Hematopoietic multipotent progenitor cell (in vitro differentiated cells): Measurements from ENCODE around the gene DIS3L. TPM values are rescaled to one million over a fixed set of nuclear protein-coding genes. Genes with fewer than 3 reads are reported as not detected.
"Not testable (repeated sequence)": the region's sequence is repeated elsewhere in the genome, so short reads cannot be mapped to it uniquely, and the experiment has no call there.

Source experiments
- DNase-seq, 3 donors: peaks; one replicate each; pipeline ENCODE4 v3.0.0-alpha.2; 2011 to 2015; ENCODE audit warnings: low read depth in 2 of 3, low spot score in 2 of 3
- total RNA-seq: library from RNA; depleted of rRNA; stranded (reverse); fragments of >200 nt; gene quantifications from one replicate; pipeline ENCODE4 v1.2.3, GENCODE V29; 2012

Gene DIS3L
- total RNA-seq, 1 donor: 21.3 TPM

DNA sequence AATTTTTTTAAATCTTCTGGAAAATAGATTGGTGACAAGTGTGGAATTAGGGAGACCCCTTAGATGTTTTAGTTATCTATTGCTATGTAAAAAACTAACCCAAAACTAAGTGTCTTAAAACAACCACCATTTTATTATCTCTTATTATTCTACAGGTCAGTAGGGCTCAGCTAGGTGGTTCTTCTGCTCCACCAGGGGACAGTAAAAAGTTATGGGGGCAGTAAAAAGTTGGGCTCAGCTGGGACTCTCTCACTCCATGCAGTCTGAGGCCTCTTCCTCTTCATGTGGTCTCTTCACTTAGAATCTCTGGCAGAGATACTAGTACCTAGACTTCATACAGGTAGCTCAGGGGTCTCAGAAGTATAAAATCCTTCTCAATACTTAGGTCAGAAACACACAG is 18.0 kb upstream of the DIS3L start:
- DNase-seq: no peak

DNA sequence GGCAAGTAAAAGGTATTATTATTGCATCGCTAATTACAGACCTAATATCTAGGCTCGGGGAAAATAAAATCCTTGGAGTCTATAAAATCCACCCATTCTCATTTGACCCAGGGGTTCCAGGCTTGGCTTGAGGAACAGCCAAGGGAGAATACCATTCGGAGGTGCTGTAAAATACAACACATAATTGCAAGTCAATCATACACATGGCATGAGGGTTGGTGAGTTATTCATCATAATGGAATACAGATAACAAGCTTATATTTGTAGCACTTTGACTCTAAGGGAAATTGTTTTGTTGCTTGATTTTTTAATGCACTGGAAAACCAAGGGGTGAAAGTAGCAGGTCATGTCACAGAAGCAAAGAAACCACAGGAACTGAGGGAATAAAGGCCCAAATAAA is 16.8 kb upstream of the DIS3L start:
- no peak for DNase-seq

DNA sequence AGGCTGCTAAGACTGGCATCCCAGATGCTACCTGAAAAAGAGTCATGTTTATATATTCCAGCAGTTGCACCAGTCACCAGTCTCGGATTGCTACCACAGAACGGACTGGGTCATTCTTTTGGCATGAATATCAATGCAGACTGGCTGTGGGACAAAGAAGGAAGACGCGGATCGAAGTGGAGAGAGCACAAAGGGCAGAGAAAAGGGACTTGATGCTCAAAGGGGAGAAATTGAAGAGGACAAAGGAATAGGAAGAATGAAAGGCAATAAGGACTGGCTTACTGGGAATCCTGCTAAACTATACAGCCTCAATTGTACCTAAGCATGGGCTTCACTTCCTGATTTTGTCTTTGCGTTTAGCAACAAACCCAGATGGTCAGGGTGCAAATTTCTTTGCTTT is 15.3 kb upstream of the DIS3L start:
- DNase-seq: no peak

DNA sequence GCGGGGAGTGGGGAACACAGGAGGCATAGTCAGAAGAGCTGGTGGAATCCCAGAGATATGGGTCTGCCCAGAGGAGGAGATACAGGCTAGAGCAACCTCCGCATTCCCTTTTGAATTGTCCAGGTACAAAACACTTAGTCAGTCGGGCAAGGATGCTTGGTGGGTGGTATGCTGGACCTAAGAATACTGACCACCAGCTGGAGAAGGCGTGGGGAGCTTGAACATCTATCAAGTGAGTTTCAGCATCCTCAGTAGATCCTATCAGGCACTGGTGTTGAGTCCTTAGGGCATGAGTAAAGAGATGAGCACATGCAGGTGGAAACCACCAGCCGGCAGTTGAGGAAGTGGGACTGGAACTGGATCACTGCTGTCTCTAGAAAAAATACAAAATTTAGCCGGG is 14.7 kb upstream of the DIS3L start:
- no peak for DNase-seq

DNA sequence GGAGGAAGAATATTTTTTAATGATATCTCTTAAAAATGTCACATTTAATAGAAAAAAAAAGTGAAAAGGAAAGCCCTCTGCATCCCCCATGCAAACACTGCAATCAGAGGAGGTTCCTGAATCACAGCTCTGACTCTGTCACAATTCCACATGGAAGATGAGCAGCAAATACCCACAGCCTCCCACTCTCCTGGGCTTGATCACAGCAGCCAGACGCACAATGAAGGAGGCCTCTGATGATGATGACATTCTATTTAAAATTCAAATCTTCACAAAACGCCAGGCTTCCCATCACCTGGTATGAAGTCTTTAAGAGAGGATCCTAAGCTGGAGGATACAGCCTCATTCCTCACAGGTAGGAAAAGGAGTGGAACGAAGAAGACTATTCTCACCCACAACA is 9.1 kb upstream of the DIS3L start:
- no peak for DNase-seq

DNA sequence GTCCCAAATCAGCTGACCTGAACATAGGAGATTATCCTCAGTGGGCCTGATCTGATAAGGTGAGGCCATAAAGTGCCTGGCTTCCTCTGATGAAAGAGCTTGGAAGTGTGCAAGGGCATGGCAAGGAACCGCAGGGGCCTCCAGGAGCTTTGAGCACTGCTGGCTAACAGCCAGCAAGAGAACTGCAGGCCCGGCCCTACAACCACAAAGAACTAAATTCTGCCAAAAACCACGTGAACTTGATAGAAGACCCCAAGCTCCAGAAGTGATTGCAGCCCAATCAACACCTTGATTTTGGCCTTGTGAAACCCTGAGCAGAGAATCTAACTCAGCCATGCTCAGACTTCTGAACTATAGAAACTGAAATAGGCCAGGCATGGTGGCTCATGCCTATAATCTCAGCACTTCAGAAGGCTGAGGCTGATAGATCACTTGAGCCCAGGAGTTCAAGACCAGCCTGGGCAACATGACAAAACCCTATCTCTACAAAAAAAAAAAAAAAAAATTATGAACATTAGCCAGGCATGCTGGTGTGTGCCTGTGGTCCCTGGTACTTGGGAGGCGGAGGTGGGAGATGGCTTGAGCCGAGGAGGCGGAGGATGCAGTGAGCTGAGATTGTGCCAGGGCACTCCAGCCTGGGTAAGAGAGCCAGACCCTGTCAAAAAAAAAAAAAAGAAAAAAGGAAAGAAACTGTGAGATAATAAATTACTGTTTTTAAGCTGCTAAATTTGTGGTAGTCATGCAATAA is 7.7 kb upstream of the DIS3L start:
- DNase-seq: peak in 2 of 3 donors; percentile 48 to 68

DNA sequence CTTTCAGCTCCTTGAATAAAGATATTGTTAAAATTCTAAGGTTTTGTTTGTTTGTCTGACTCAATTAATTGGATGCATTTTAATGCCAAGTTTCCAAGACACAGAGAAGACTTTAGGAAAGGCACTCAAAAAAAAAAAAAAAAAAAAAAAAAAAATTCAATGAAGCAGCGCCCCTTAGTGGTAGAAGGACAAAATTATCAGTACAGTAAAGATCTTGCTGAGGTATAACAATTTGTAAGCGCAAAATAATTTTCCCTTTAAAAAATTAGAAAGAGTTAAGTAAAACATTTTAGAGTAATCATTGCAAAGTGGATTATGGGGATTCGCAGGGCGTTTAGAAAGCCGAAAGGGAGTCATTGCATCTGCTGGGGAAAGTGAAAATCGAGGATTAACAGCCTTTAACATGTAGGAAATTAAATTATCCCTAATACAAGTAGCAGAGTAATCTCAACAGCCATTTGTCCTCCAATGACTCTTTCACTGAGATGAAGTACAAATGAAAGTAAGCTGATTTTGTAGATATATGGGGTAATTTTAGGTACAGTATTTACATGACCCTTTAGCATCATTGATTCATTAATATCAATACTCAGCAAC is 5.8 kb upstream of the DIS3L start:
- peak in 1 of 3 donors; percentile 74 for DNase-seq

DNA sequence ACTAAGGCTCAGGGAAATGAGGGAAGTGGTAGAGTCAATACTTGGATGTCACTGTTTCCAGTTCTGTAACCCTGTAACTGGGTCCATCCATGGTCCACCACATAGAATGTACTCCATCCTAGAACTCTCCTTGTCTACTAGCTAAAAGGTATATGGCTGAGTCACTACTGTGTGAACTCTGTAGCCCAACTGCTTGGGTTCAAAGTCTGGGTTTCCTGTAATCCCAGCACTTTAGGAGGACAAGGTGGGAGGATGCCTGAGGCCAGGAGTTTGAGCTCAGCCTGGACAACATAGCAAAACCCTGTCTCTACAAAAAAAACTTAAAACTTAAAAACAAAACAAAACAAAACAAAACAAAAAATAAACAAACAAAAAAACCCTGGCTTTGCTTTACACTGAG is 5.3 kb upstream of the DIS3L start:
- no peak for DNase-seq

DNA sequence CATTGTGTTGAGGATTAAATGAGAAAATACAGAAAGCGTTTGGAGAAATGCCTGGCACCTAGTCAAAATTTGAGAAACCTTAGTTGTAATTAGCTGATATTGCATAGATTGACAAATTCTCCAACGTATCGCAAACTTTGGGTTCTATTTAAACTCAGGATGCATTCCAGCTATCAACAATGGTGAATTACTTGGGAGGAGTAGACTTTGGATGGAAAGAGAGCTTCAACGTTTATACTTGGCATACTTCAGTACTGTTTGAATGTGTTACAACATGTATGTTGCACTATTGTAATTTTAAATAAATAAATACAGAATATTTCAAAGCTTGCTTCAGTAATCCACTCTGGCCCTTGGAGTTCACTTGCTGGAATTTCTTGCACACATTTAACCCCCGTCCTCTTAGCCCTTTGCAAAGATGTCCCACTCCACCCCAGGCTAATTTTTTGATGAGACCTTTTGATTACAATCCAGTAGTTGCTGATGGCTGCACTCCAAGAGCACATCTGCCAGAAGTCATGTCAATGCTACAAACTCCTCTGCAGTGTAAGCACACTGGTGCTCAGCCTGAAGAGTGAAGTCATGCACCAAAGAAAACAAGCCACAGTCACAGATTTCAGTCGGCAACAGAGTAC is 4.7 kb upstream of the DIS3L start:
- DNase-seq: no peak

DNA sequence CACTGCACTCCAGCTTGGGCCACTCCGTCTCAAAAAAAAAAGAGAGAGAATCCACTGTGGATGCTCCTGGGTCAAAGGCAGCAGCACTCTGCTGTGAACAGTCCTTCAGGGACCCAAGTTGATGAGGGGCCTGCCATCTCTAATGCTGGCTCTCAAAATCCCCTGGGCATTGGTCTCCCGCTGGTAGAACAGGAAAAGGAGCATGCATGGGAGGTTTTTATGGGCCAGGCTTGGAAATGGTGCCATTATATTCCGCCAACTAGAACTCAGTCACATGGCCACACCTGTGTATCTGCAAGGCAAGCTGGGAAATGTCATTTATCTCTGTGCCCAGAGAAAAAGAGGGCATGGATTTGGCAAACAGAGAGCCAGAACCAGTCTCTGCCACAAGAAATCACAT is 3.4 kb upstream of the DIS3L start:
- no peak for DNase-seq

DNA sequence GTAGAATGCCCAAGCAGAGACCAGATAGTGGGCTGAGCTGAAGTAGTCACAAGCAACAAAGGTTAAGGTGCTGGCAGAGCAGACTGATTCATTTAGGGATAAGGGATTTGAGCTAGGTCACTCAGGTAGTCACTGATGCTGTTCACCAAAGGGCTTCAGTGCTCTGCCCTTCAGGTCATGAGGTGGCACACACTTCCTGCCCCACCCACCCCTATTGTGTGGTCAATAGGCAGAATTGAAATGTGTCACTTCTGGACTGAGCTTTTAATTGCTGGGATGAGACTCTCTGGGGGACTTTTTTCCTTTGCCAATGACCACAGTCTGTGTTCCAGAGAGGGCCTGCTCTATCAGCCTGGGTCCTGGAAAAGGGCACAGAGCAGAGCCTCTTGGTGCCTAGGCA is 2.9 kb upstream of the DIS3L start:
- DNase-seq: no peak

DNA sequence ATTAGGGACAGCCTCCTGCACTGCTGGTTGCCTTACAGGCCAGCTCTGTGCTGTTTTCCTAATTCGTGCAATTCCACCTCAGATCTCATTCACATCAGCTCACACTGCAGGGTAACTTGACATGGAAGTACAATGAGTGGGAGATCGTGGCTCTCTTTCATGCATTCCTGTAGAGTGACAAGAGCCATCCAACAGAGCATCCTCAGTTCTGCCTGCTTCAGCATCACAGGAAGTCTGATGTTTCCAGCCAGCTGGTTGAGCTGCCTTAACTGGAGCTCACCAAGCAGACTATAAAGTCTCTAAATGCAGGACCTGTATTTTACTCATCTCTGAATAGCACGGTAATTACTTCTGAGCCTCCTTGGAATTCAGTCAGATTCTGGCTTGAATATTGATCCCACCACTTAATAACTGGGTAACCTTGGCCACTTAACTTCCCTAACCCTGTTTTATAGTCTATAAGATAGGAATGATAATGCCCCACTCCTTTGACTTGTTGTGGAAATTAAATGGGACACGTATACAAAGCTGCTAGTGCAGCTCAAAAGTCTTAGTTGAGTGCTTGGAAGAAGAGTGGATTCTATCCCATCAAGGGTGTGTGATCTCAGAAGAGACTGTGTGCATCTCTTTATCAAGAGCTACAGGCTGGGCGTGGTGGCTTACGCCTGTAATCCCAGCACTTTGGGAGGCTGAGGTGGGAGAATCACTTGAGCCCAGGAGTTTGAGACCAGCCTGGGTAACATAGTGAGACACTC is 1.4 kb upstream of the DIS3L start:
- DNase-seq: no peak

DNA sequence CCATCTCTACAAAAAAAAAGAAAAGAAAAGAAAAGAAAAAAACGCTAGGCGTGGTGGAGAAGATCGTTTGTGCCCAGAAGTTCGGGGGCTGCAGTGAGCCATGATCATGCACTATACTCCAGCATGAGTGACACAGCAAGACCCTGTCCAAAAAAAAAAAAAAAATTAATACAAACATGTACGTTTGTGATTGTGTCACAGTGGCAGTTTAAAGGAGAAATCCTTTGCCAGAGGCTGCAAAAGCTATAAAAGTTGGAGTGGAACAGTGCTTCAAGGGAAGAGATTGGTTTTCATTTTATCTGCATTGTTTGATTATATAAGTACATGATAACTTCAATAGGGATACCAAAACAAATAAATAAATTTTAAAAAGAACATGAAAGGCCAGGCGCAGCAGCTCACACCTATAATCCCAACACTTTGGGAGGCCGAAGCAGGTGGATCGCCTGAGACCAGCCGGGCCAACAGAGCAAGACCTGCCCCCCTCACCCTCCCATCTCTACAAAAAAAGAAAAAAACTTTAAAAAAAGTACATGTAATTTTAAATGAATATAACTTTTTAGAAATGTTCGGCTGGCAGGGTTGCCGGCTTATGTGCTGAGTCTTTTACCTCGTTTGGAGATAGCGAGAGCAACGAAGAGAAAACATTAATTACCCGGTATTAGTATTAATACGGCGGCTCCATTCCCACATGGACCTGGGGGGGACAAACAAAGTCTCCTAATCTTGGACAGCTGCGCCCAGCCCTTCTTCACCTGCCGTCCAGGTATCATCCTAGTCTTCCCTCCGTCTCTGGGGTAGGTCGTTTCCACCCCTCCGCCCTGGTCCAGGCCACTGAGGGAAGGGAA is 573 bp upstream of the DIS3L start:
- DNase-seq: peak in 1 of 3 donors; percentile 38

DNA sequence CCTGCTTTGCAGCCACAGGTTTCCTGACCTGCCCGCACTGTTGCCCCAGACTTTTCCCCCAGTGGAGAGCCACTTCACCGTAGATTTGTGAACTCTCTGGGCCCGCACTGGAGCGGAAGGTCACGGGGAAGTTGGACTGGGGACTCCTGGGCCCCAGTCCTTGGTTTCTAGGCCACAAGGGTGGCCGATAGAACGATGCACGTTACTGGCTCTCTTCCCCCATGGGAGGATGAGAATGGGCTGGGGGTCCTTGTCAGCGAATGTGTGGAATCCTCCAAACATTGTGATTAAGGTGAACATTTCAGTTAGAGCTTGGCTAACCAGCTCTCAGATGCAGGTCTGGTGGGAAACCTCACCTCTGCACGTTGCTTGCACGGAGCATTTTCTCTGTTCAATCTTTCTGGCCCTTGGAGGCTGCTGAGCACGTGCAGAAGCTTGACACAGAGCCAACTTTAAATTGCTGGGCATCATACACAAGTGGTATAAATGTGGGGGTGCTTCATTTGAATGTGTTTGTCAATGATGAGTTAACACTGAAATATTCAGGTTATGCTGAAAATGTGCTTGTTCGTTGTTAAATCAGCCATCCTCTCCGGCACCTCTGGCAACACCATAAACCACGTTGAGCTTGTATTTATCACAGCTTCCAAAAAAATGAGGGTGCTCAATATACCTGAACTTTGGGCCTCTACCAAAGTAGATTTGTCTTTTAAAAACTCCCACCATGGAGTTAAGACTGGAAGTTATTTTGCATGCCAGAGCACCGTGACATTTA is 976 bp downstream of the DIS3L start:
- DNase-seq: peak in 1 of 3 donors; percentile 26

DNA sequence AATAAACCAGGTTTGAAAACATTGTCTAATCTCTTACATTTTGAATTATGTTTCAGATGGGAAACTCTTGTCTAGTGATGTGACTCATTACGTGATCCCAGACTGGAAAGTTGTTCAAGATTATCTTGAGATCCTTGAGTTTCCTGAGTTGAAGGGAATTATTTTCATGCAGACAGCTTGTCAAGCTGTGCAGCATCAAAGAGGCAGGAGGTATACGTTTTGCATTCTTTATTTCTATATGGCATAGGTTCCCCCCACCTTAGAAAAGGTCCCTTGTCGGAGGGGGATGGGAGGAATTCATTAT is 1.5 kb downstream of the DIS3L start:
- DNase-seq: no peak

DNA sequence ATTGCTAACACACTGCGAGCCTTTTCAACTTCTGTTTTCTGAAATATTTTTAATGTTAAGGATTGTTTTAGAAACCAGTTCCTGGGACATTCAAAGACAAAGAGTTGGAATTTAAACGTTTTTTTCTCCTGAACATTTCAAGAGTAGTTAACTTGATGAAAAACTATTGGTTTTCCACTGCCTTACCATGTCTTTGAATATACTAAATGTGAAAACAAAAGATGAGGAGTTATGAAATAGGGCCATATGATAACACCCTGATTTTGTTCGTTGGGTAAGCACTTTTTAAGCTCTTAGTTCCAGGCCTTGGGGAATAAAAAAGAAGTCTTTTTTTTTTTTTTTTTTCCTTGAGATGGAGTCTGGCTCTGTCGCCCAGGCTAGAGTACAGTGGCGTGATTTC is 2.8 kb downstream of the DIS3L start:
- DNase-seq: no peak

DNA sequence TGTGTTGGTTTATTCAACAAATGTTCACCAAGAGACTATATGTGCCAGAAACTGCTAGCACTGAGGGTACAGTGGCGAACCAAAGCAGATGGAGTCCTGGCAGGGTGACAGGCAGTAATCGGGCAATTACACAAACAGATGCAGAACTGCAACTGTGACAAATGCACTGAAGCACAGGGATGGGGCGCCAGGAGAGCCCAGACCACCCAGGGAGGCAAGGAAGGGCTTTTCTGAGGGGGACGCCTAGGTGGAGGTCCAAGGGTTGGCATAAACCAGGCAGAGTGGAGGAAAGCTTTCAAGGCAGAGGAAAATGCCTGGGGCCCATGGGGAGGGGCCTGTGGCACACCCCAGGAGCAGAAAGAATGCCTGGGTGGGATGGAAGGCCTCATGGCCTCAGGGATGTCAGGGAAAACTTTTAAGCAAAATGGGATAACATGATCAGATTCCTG is 5.5 kb downstream of the DIS3L start:
- DNase-seq: no peak

DNA sequence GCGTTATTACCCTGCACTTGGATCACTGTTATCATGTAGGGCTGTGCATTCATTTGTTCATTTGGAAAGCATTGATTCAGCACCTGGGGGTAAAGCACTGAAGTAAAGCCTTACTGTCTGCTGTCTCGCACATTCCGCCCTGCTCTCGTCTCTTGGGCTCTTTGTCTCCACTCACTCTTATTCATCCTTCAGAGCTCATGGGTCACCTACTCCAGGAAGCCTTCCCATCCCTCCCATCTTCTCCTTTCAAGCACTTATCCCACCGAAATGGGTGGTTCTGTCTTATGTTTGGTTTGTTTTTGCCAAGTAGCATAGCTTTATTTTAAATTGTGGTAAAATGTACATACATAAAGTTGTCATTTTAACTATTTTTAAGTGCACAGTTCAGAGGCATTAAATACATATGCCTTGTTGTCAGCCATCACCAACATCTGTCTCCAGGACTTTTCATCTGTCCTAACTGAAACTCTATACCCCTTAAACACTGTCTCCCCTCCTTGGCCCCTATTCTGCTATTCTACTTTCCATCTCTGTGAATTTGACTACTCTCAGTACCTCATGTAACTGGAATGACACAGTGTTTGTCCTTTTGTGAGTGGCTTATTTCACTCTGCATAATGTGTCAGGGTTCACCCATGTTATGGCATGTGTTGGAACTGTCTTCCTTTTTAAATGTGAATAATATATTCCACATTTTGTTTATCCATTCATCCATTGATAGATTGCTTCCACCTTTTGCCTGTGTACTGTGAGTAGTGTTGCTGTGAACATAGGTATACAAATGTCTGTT is 9.3 kb downstream of the DIS3L start:
- DNase-seq: no peak

DNA sequence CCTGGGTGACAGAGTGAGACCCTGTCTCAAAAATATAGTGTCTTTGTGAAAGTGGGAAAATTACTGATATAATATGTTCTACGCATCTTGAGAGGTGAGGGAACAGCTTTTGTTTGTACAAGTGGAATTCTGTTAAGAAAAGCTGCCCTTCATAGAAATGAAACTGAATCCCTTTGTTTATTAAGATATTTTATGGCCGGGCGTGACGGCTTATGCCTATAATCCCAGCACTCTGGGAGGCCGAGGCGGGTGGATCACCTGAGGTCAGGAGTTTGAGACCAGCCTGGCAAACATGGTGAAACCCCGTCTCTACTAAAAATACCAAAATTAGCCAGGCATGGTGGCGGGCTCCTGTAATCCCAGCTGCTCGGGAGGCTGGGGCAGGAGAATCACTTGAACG is 11.1 kb downstream of the DIS3L start:
- DNase-seq: not testable (repeated sequence)
